GM18511 (cell line): ENCODE data around the gene TBX1.
"Not testable (repeated sequence)": the region's sequence is repeated elsewhere in the genome, so short reads cannot be mapped to it uniquely, and the experiment has no call there.

Experiments used
- ATAC-seq: cut with Tn5 transposase; IDR thresholded peaks from one replicate; pipeline ENCODE4 v1.9.1; 2021; ENCODE audit warnings: mild to moderate bottlenecking, moderate library complexity; ENCODE audit not compliant: unreplicated experiment

The TBX1 gene

GRCh38 chr22:19723232-19723982 lies 37.2 kb upstream of the TBX1 start, which contains the start of gene GP1BB:
Gene GP1BB (plus strand): TSS chr22:19723539. CDS start chr22:19723570, 31 bp downstream.
- no peak for ATAC-seq

GRCh38 chr22:19723983-19724827 lies 36.4 kb upstream of the TBX1 start:
- no peak for ATAC-seq

GRCh38 chr22:19724927-19725661 lies 35.5 kb upstream of the TBX1 start:
- ATAC-seq, result no peak

GRCh38 chr22:19726064-19726788 lies 34.4 kb upstream of the TBX1 start:
- ATAC-seq, result not testable (repeated sequence)

GRCh38 chr22:19727310-19728150 lies 33.0 kb upstream of the TBX1 start:
- no peak for ATAC-seq

GRCh38 chr22:19728271-19728670 lies 32.3 kb upstream of the TBX1 start:
- no peak for ATAC-seq

- no peak for ATAC-seq
Observed at GRCh38 chr22:19728836-19729235, 31.7 kb upstream of the TBX1 start.

GRCh38 chr22:19729507-19729906 lies 31.1 kb upstream of the TBX1 start:
- ATAC-seq, result no peak

- no peak for ATAC-seq
Observed at GRCh38 chr22:19730198-19730597, 30.4 kb upstream of the TBX1 start.

- no peak for ATAC-seq
Observed at GRCh38 chr22:19730655-19731360, 29.8 kb upstream of the TBX1 start.

- no peak for ATAC-seq
Observed at GRCh38 chr22:19731361-19732135, 29.0 kb upstream of the TBX1 start.

GRCh38 chr22:19732403-19733113 lies 28.0 kb upstream of the TBX1 start:
- ATAC-seq, result no peak

GRCh38 chr22:19733755-19734154 lies 26.8 kb upstream of the TBX1 start:
- ATAC-seq, result no peak

- ATAC-seq, result no peak
Observed at GRCh38 chr22:19734163-19734562, 26.4 kb upstream of the TBX1 start.

GRCh38 chr22:19734837-19735382 lies 25.7 kb upstream of the TBX1 start:
- no peak for ATAC-seq

GRCh38 chr22:19735665-19736510 lies 24.7 kb upstream of the TBX1 start:
- ATAC-seq, result no peak
